Activated naive CD4-positive, alpha-beta T cell treated with Interleukin-2 at 50 U/mL for 16 hours (primary cell): ENCODE data around the gene ZNF140.

Source experiments
- DNase-seq: peaks from one replicate; pipeline ENCODE4 v3.0.0-alpha.2; 2020

Gene ZNF140

DNA sequence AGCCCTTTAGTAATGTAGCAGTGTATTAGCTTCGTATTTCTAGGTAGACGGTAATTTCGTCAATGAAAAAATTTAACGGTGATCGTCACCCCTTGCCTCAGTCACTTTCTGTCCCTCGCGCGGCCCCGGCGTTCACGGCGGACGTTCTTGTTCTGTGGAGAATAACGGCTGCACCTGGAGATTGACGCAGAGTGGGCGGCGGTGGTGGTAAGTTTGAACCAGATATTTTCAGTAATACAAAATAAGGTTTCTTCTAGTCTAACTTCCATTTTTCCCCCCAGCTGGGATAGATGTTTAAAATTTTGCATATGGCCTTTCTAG is 50.0 kb downstream of the ZNF140 start:
- DNase-seq = no peak

DNA sequence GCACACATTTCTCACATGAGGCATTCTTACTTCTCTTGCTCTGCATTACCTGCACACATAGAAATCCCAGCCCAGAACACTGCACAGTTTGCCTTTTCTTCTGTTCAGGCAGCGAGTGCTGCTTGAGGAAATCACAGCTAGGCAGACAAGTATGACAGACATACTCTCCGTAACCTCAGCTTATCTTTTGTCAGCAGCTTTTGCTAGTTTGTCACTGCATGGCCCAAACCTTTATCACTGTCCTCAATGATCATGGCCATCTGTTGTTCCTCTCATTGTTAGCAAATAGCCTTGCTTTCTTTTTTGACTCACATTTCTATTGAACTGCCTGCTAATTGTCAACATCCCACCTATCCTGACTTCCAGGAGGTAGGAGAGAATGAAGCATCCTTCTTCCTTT is 55.0 kb downstream of the ZNF140 start:
- no peak for DNase-seq

DNA sequence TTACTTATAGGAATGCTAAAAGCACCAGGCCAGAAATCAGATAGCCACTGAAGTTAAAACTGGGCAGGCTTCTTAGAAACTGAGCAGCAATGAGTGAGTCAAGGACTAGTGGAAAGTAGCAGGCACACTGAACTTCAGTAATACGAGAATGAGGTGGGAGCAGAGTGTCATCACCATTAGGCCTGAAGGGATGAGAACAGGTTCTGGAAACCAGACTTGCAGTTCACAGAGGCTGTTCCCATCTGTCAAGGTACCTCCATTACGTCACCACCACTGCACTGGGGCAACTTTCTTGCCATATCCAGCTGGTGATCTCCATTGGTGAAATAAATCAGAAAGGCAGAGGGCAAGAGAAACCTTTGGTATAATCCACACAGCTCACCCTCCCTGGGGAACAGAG is 65.3 kb downstream of the ZNF140 start:
- DNase-seq = no peak

DNA sequence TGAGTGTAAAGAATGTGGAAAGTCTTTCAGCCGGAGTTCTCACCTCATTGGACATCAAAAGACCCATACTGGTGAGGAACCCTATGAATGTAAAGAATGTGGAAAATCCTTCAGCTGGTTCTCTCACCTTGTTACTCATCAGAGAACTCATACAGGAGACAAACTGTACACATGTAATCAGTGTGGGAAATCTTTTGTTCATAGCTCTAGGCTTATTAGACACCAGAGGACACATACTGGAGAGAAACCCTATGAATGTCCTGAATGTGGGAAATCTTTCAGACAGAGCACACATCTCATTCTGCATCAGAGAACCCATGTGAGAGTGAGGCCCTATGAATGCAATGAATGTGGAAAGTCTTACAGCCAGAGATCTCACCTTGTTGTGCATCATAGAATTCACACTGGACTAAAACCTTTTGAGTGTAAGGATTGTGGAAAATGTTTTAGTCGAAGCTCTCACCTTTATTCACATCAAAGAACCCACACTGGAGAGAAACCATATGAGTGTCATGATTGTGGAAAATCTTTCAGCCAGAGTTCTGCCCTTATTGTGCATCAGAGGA is 75.5 kb downstream of the ZNF140 start:
- no peak for DNase-seq
